Measurements from ENCODE around the gene PTPN18. TPM values are rescaled to one million over a fixed set of nuclear protein-coding genes. Genes with fewer than 3 reads are reported as not detected.

The PTPN18 gene
- total and polyA plus RNA-seq, 2 of the 4 experiments (the other 2 are of a cell fraction) = 9.7 to 15.5 TPM

- no peak overlapping the region for H2BK120ac ChIP-seq (ENCODE audit: low read depth, low read length)
These were observed 2.3 kb upstream of the PTPN18 start for GRCh38 chr2:130353291-130354138.

More at GRCh38 chr2:130353291-130354138, 2.3 kb upstream of the PTPN18 start:
- CTCF ChIA-PET = no interaction called here
- Histone ChIP-seq H3K18ac (ENCODE audit: low read depth, low read length) (no peak overlapping the region), H2AK5ac (ENCODE audit: low read depth, low read length) (no peak overlapping the region), H3K56ac (ENCODE audit: extremely low read depth, insufficient read depth, low read length) (no peak overlapping the region), H4K91ac (ENCODE audit: insufficient read depth, low read depth, low read length) (no peak overlapping the region), H3K9me3 (ENCODE audit: control insufficient read depth, insufficient read depth, low read length) (no peaks in the 10 kb centered on the region), H2AFZ (replicated peaks; ENCODE audit: low read length, poor library complexity) (peak overlapping the region; percentile 41), H3K4me2 (ENCODE audit: low read depth, low read length) (no peak overlapping the region), H3K14ac (replicated peaks; ENCODE audit: low read depth, low read length) (no peak overlapping the region), H2BK20ac (ENCODE audit: low read depth, low read length) (no peak overlapping the region), H3K4me3 (ENCODE audit: insufficient read depth, low read depth, low read length) (no peak overlapping the region), H3K36me3 (ENCODE audit: control insufficient read depth, insufficient read depth, low read length) (0 out of 2 replicates have a peak, but pooled peaks cover 1% of the 10 kb centered on the region), H3K79me1 (ENCODE audit: low read depth in 1 of 2, low read length in 2 of 2) (peaks cover 8 to 28% of the 10 kb centered on the region in 2 experiments; a peak in 3 of 4 replicates), H4K5ac (ENCODE audit: low read depth, low read length) (no peak overlapping the region), H2AK9ac (replicated peaks; ENCODE audit: low read depth, low read length, poor library complexity) (no peak overlapping the region), H4K20me1 (ENCODE audit: insufficient read depth, low read length) (peaks cover 4% of the 10 kb centered on the region; the same call in 1 of the 2 replicates), H2BK5ac (ENCODE audit: low read depth, low read length, poor library complexity, severe bottlenecking) (no peak overlapping the region), H4K8ac (ENCODE audit: low read depth in 2 of 2, low read length in 2 of 2) (no peak overlapping the region), H3K4me1 (ENCODE audit: control insufficient read depth, insufficient read depth, low read length) (no peaks in the 10 kb centered on the region; the same call in 1 of the 2 replicates), H3K23ac (ENCODE audit: low read depth, low read length) (no peak overlapping the region), H3K27ac (ENCODE audit: insufficient read depth, low read length) (no peak overlapping the region), H2BK15ac (ENCODE audit: low read depth, low read length) (no peak overlapping the region), H3K9me1 (ENCODE audit: insufficient read depth, low read length) (0 out of 2 replicates have a peak, but pooled peaks cover 10% of the 10 kb centered on the region), H3K9ac (ENCODE audit: low read depth, low read length) (no peak overlapping the region), H3K4ac (ENCODE audit: low read depth, low read length) (no peak overlapping the region), H3K27me3 (ENCODE audit: control insufficient read depth, insufficient read depth, low read length) (no peaks in the 10 kb centered on the region)
- BruUV-seq (replicated peaks) = no TSS peak
- WGBS, 2 experiments (ENCODE audit: extremely low coverage in 2 of 2, insufficient read length in 1 of 2) = 83% methylated on average over 3 of the region's 7 CpGs; no CpG with 5 or more reads in 1 of the 2 experiments
- DNase-seq (no peak), ATAC-seq (ENCODE audit: low read depth) (no peak)
- POLR2A ChIA-PET (ENCODE audit: unreplicated experiment) = interaction anchor here (1.1 kb wide), 1 partner anchor 11 kb away, joined by 3 read pairs; the partner anchor contains the start of gene IMP4
- no peak for TF ChIP-seq CHD1 (IDR thresholded peaks at IDR 0.05; ENCODE audit: low read depth, low read length)
- no peak for TF ChIP-seq BHLHE40 (IDR thresholded peaks at IDR 0.05; ENCODE audit: low read depth, low read length)
- TF ChIP-seq RAD21 (IDR thresholded peaks at IDR 0.05; ENCODE audit: low read length) = no peak
- TF ChIP-seq ELK1 (IDR thresholded peaks at IDR 0.05; ENCODE audit: borderline replicate concordance, low read depth, low read length) = no peak
- intact Hi-C loops (cut with micrococcal nuclease) = no loop called here
- dilution Hi-C loops (cut with HindIII; ENCODE audit: low sequenced_read_pairs, unreplicated experiment) = no loop called here
- in situ Hi-C loops (cut with MboI; ENCODE audit: low sequenced_read_pairs) = loop anchor here (25.0 kb wide), 1 partner anchor 759 kb away; the partner anchor contains the start of gene PLEKHB2

Measured in IMR-90 (cell line).